ENCODE data around the gene FUT8.

Gene FUT8

DNA sequence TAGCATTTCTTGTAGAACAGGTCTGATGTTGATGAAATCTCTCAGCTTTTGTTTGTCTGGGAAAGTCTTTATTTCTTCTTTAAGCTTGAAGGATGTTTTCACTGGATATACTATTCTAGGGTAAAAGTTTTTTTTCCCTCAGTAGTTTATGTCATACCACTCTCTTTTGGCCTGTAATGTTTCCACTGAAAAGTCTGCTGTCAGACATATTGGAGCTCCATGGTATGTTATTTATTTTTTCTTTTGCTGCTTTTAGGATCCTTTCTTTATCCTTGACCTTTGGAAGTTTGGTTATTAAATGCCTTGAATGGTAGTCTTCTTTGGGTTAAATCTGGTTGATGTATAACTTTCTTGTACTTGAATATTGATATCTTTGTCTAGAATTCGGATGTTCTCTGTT is 306.1 kb downstream of the FUT8 start:
- no peak for DNase-seq

DNA sequence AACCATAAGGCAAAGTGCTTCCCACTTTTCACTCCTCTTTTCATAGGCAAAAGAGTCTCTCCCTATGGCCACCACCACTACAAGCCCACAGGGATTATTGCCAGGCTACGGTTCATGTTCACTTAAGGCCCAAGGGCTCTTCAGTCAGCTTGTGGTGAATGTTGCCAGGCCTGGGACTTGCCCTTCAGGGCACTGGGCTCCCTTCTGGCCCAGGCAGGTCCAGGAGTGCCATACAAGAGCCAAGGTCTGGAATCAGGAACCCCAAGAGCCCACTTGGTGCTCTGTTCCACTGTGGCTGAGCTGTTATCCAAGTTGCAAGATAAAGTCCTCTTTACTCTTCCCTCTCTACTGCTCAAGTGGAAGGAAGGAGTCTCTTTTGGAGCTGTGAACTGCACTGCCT is 307.6 kb downstream of the FUT8 start:
- DNase-seq = no peak

DNA sequence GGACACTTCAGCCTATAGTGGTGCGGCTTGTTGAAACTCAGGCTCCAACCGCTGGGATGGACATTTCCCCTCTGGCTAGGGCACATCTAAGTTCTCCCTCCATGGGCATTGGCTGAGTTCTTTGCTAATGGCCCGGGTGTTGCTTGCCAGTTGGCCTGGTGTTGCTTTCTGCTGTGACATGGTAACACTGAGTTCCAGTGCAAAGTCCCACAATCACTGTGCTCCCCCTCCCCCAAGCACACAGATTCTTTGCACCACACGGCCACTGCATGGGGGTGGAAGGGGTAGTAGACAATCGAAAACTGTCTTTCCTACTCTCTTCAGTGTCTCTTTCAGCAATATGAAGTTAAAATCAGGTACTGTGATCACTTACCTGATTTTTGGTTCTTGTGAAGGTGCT is 308.2 kb downstream of the FUT8 start:
- DNase-seq = no peak

- no peak for DNase-seq
Observed at GRCh38 chr14:65723348-65723747, 310.8 kb downstream of the FUT8 start.

- no peak for DNase-seq
Observed at GRCh38 chr14:65728604-65729003, 316.1 kb downstream of the FUT8 start.

GRCh38 chr14:65729566-65729965 is 317.0 kb downstream of the FUT8 start:
- DNase-seq = no peak

- DNase-seq = no peak
Observed at GRCh38 chr14:65731933-65732506, 319.5 kb downstream of the FUT8 start.

DNA sequence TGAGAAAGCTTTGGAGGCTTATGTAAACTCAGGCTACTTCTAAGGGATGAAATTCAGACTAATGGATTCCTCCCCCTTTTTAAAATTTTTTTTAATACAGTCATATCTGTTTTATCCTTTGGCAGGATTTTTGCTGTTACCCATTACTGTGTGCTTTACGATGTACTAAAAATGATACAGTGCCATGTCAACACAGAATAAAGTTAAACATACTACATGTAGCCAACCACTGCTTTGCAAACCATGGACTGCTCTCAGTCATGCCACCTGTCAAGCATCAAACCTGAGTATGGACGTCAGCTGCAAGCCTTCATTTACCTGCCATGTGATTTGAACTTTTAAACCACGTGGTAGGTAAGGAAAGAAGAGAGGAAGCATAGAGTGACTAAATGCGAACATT is 325.8 kb downstream of the FUT8 start:
- no peak for DNase-seq

- no peak for DNase-seq
Observed at GRCh38 chr14:65745396-65746190, 333.1 kb downstream of the FUT8 start.

DNA sequence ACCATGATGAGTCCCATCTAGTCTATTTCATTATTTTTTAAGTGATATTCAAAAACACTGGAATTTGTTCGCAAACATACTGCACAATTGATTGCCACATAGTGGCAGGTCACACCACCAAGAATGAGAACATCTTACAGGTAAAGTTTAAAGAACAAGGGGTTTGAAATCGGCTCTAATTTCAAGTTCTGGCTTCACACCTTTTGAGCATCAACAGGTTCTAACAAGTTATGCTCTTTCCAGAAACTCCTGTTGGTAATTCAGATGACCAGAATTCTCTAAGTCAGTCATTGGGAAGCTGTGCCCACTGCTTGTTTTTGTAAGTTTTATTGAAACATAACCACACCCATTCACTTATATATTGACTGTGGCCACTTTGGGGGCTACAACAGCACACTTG is 336.3 kb downstream of the FUT8 start:
- no peak for DNase-seq

- DNase-seq = no peak
Observed at GRCh38 chr14:65749287-65749686, 336.8 kb downstream of the FUT8 start.

- no peak for DNase-seq
Observed at GRCh38 chr14:65750906-65751305, 338.4 kb downstream of the FUT8 start.

GRCh38 chr14:65751510-65751909 is 339.0 kb downstream of the FUT8 start:
- DNase-seq = no peak

DNA sequence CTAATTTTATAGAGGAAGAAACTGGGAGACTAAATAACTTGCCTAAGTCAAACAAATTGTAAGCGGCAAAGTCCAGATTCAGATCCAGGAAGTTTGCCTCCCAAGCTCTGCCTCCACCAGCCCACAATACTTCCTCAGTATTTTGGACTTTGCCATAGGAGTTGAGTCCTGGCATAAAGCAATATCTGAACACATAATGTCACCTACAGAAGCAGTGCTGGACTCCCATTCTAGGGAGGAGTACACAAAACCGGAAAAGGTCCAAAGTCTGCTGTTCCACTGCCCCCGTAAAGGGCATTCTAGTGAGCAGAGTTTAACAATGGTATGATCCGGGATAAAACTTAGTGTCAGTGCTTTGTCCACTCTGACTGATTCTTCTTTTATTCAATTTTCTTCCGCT is 340.5 kb downstream of the FUT8 start:
- DNase-seq = no peak

GRCh38 chr14:65755331-65755730 is 342.8 kb downstream of the FUT8 start:
- no peak for DNase-seq

GRCh38 chr14:65756880-65757279 is 344.4 kb downstream of the FUT8 start:
- DNase-seq = no peak

DNA sequence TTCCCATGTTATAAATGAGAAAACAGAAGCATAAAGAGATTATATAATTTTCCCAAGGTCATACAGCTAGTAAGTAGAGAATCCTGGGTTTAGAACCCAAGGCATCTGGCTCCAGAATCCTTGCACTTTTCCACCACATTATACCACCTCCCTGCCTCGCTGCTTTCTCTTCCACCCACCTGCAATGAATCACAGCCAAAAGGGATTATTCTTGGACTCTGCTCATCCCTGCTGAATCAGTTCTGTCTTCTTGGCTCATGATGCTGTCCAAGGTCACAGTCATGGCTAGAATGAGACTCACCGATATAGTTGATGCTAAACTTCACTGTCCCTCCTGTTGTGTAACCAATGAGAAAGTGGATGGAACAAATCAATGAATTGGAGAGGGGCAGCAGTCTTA is 356.6 kb downstream of the FUT8 start:
- no peak for DNase-seq

DNA sequence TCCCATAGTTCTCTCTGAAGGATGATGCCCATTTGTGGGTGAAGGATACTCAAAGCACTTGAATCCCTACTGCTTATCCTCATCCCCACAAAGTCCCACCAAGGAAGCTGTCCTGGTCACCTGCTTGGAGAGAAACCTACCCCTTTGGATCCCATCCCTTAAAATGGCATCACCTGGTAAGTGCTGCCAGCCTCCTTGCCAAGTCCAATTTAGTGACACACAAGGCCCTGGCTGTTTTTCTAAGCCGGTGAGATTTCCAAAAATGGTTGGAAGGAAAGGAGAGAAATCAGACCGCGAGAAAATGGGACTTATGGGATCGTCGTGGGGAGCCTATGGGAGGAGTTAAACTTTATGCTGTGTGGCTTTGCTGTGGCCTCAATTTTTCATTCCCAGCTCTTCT is 358.2 kb downstream of the FUT8 start:
- no peak for DNase-seq

DNA sequence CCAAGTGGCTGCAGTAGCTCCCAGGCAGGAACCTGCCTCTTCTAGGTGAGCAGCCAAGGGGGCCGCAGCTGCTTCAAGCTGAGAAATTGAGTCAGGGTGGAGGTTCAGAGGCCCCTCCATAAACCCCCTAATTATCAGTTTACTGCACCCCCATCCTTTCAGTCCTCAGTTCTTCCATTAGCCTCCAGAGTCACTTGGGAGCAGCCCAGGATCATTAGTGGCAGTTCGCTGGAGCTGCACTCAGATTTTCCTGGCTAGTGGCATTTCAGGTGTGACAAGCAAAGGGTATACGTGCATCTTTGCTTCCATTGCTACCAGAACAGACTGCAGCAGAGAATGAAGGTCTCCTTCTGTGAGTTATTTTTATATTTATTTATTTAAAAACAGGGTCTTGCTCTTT is 358.7 kb downstream of the FUT8 start:
- DNase-seq = no peak

- DNase-seq = no peak
Observed at GRCh38 chr14:65772466-65772865, 359.9 kb downstream of the FUT8 start.

DNA sequence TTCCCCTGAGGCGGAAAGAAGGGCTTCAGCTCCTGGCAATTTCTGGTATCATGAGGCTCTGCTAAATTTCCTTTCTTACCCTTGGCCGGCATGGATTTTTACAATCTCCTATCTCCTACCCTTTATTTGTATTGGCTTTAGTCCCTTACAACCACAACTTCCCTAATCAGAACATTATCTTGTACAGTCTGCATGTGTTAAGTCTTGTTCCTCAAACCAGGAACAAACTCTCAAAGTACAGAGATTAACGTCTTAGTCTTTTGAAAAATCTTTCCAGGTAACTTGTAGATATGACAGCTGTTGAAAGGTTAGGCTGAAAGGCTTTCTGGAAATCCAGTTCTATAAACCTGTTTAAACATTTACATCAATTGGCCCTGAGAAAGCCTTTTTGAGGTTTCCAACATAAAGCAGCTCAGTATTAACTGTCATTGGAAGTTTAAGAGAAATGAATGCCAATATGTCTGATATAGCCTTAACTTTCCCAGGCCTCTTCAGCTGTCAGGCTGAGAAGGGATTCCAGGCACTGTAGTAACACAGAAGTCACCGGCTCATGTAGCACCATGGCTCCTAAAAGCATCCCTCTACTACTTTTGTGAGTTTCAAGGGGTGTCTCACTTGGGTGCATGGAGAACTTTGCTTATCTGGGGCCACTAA is 360.5 kb downstream of the FUT8 start:
- no peak for DNase-seq

GRCh38 chr14:65774041-65774440 is 361.5 kb downstream of the FUT8 start:
- no peak for DNase-seq

DNA sequence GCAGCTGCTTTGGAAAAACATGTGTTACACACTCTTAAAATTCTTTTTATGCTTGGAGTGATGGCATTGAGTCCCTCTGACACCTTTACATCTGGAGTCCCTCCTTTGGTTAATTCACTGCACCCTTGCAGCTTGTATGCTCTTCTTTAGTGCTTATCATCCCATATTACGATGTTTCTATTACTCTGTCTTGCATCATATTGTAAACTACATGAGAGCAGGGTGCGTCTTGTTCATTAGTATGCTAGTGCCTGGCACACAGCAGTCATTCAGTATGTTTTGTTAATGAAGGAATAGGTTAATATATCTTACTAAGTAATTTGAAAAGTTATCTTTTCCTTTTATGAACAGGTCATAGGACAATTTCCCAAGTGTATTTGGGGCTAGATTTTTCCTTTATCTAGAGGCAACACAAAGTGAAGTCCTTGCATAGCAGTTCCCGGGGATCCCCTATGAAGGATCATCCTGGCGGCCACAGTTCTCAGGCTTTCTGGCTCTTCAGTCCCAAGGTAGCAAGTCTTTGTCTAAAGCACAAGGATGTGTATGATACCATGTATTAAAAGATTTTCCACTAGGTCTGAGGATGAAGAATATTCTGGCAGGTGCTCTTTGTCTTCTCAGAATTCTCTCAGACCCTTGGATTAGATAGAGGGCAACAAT is 363.8 kb downstream of the FUT8 start:
- DNase-seq = no peak

DNA sequence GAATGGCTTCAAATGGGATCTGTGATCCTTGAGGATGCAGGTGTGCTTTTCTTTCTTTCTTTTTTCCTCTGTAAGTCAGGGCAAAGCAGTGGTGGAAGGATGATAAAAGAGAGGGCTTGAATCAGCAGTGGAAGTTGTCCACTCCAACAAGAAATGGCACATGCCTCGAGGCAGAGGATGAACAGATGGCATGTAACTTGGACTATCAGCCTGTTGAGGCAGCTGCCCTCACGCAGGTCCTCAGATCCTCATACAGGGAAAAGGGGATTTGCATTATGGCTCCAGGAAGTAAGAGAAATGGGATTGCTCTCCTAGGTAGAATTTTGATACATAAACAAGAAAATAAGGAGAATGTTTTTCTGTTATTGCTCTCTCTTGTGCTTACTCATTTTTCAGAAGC is 368.0 kb downstream of the FUT8 start:
- no peak for DNase-seq
